K562 (cell line): ENCODE data around the gene NOD2. TPM values are rescaled to one million over a fixed set of nuclear protein-coding genes. Genes with fewer than 3 reads are reported as not detected.

Experiments
- ATAC-seq: fragments of 200-7000 bp; cut with Tn5 transposase; 3 replicates; pipeline ENCODE4 v1.9.1; 2020; ENCODE audit warnings: moderate library complexity
- BruUV-seq: library from RNA; stranded (reverse); fragments of 400-500 nt; replicated peaks from 2 replicates; lab custom pipeline; 2021; lab: Mats Ljungman, UMichigan
- CTCF ChIA-PET: fragments of 300-600 bp; formaldehyde crosslinking; extraction: SDS; loops from one replicate; lab custom pipeline; 2021; ENCODE audit warnings: low intra/inter-chr PET ratio; lab: Yijun Ruan, JAX
- POLR2A ChIA-PET: fragments of 300-600, 350-650 bp; sonication (Branson Sonifier 250); formaldehyde crosslinking; extraction: SDS; loops from one replicate; lab custom pipeline; 2021; ENCODE audit warnings: antibody characterized with exemption, inconsistent platforms; lab: Yijun Ruan, JAX
- DNase-seq, 4 experiments: peaks; one replicate each; pipeline versions ENCODE4 v3.0.0 to v3.0.0-alpha.2; 2011 to 2018; ENCODE audit warnings: low spot score in 3 of 4, mixed read lengths in 3 of 4; ENCODE audit errors: extremely low read depth in 1 of 4
- FAIRE-seq: peaks from 2 replicates; lab custom pipeline; 2011; peaks lifted over from hg19 to GRCh38; lab: Jason Lieb, UNC
- H2AFZ ChIP-seq: 2 replicates; pipeline ENCODE4 v1.6.0; 2011; ENCODE audit warnings: low read depth, low read length, control low read depth, inconsistent platforms
- H3K27ac ChIP-seq: fragments of 200-600 bp; 3 replicates; pipeline ENCODE4 v1.8.0; 2011; ENCODE audit warnings: low read depth, mild to moderate bottlenecking, control low read depth, inconsistent platforms, low read length, moderate library complexity, mixed read lengths; ENCODE audit errors: extremely low read depth
- H3K27me3 ChIP-seq, 2 experiments: fragments of 300-600 bp in 1 of 2; 2 replicates in 1 of 2; 3 replicates in 1 of 2; pipeline versions ENCODE4 v1.6.0 to v1.8.0; 2011; ENCODE audit warnings: inconsistent platforms in 2 of 2, low read length in 2 of 2, mild to moderate bottlenecking in 1 of 2, mixed read lengths in 1 of 2, moderate library complexity in 1 of 2; ENCODE audit not compliant: control insufficient read depth in 2 of 2, insufficient read depth in 2 of 2
- H3K36me3 ChIP-seq: fragments of 300-600 bp; 3 replicates; pipeline ENCODE4 v1.8.0; 2011; ENCODE audit warnings: mild to moderate bottlenecking, low read length, inconsistent platforms; ENCODE audit not compliant: control insufficient read depth, insufficient read depth
- H3K4me1 ChIP-seq, 2 experiments: fragments of 200-600 bp in 1 of 2; replicated peaks in 1 of 2; 2 replicates in 1 of 2; 3 replicates in 1 of 2; pipeline versions ENCODE4 v1.5.1 to v1.8.0; 2011; ENCODE audit warnings: inconsistent platforms in 2 of 2, low read length in 2 of 2, mild to moderate bottlenecking in 1 of 2, mixed read lengths in 1 of 2, moderate library complexity in 1 of 2; ENCODE audit not compliant: control insufficient read depth in 2 of 2, insufficient read depth in 2 of 2
- H3K4me2 ChIP-seq: 2 replicates; pipeline ENCODE4 v1.6.1; 2011; ENCODE audit warnings: low read length, control low read depth, inconsistent platforms, mixed read lengths; ENCODE audit not compliant: insufficient read depth
- H3K4me3 ChIP-seq: fragments of 200-600 bp; sonication (generic), shearing (Covaris generic); 2 replicates; pipeline ENCODE4 v1.5.1; 2016; ENCODE audit warnings: control low read depth, inconsistent platforms
- H3K79me2 ChIP-seq: fragments of 200-600 bp; 3 replicates; pipeline ENCODE4 v1.8.0; 2011; ENCODE audit warnings: low read length, inconsistent platforms; ENCODE audit not compliant: control insufficient read depth, insufficient read depth
- H3K9ac ChIP-seq, 2 experiments: 2 replicates each; pipeline versions ENCODE4 v1.6.0 to v1.6.1; 2011; ENCODE audit warnings: low read depth in 2 of 2, low read length in 2 of 2, control low read depth in 1 of 2, inconsistent platforms in 1 of 2, mild to moderate bottlenecking in 1 of 2, mixed read lengths in 1 of 2; ENCODE audit not compliant: insufficient read depth in 1 of 2
- H3K9me1 ChIP-seq: one replicate; pipeline ENCODE4 v1.6.0; 2011; ENCODE audit warnings: inconsistent platforms, mild to moderate bottlenecking, low read length, moderate library complexity; ENCODE audit not compliant: control insufficient read depth, insufficient read depth
- H3K9me3 ChIP-seq: replicated peaks from 2 replicates; pipeline ENCODE4 v1.5.1; 2011; ENCODE audit warnings: low read depth, low read length, inconsistent platforms; ENCODE audit not compliant: control insufficient read depth, insufficient read depth
- H4K20me1 ChIP-seq: replicated peaks from 2 replicates; pipeline ENCODE4 v1.6.1; 2011; ENCODE audit warnings: low read length, inconsistent platforms, mixed read lengths; ENCODE audit not compliant: control insufficient read depth, insufficient read depth
- EZH2 ChIP-seq: IDR thresholded peaks from 2 replicates; pipeline ENCODE4 v1.6.1; 2012; ENCODE audit warnings: low read depth, mild to moderate bottlenecking, inconsistent platforms, low read length, borderline replicate concordance
- HIVEP1 ChIP-seq: fragments of 250-450 bp; sonication (Bioruptor Pico); IDR thresholded peaks from 2 replicates; pipeline ENCODE4 v1.4.0; 2020; ENCODE audit warnings: mild to moderate bottlenecking
- KDM5B ChIP-seq: fragments of 200-600 bp; sonication (generic); IDR thresholded peaks from 2 replicates; pipeline ENCODE4 v1.6.1; 2012; ENCODE audit warnings: low read depth, mild to moderate bottlenecking, moderate library complexity, low read length, control low read depth, inconsistent platforms; ENCODE audit not compliant: insufficient replicate concordance
- MAFK ChIP-seq: IDR thresholded peaks from 2 replicates; pipeline ENCODE4 v1.6.1; 2011; ENCODE audit warnings: low read length, improper control_type of control experiment
- POLR2B ChIP-seq: fragments of 450-650 bp; IDR thresholded peaks from 2 replicates; pipeline ENCODE4 v1.6.1; 2018; ENCODE audit warnings: low read depth; ENCODE audit not compliant: partially characterized antibody
- TAF1 ChIP-seq: IDR thresholded peaks from 2 replicates; pipeline ENCODE4 v1.6.1; 2011; ENCODE audit warnings: mild to moderate bottlenecking, low read length, moderate library complexity; ENCODE audit not compliant: insufficient read depth, control insufficient read depth, severe bottlenecking; ENCODE audit errors: extremely low read depth
- TRIM25 ChIP-seq: fragments of 450-650 bp; IDR thresholded peaks from 2 replicates; pipeline ENCODE4 v1.7.0; 2016; ENCODE audit warnings: borderline replicate concordance
- ZHX1 ChIP-seq: fragments of 150-350 bp; conservative IDR thresholded peaks from 2 replicates; pipeline ENCODE4 v1.6.1; 2014; ENCODE audit warnings: low read length
- ZNF609 ChIP-seq: sonication (generic); formaldehyde crosslinking; IDR thresholded peaks from 2 replicates; pipeline ENCODE4 v1.8.1; 2023; ENCODE audit warnings: missing genetic modification reagents, mild to moderate bottlenecking, borderline replicate concordance
- WGBS: fragments of 100-300 bp; shearing (Covaris generic); methylation state at CpG from one replicate; pipeline ENCODE4 v1.1.6; 2016; ENCODE audit warnings: low coverage, mixed read lengths; ENCODE audit not compliant: insufficient coverage; ENCODE audit errors: missing lambda C conversion rate; 5-methylcytosine and 5-hydroxymethylcytosine counted together
- in situ Hi-C: fragments of 300-500 bp; cut with MboI; formaldehyde crosslinking; loops from 4 replicates; pipeline ENCODE4 v1.15.0; 2018; ENCODE audit warnings: inconsistent platforms, mixed read lengths
- intact Hi-C: fragments of 100-400 bp; cut with micrococcal nuclease; formaldehyde crosslinking; loops from 2 replicates; pipeline ENCODE4 v1.14.2; 2022
- polyA plus RNA-seq, 8 experiments: library from polyadenylated mRNA; depleted of rRNA in 4 of 8; stranded (reverse) in 5 of 8; unstranded in 3 of 8; fragments of >200 nt; fragmentation: Nextera tagmentation in 2 of 8; fragmentation: Illumina TruSeq in 1 of 8; extraction: Ambion mirVana in 2 of 8; extraction: Trizol in 1 of 8; gene quantifications; 2 replicates each; pipeline versions ENCODE4 v1.2.1 to v1.2.3, GENCODE V29; 2011 to 2014; ENCODE audit warnings: inconsistent platforms in 1 of 8, missing spikeins in 1 of 8
- total RNA-seq, 7 experiments: library from RNA; depleted of rRNA in 6 of 7; stranded (reverse); fragments of >200 nt in 6 of 7; fragmentation: Illumina TruSeq in 2 of 7; extraction: Trizol in 2 of 7; gene quantifications; 2 replicates each; pipeline versions ENCODE4 v1.2.1 to v1.2.3, GENCODE V29; 2011 to 2021; ENCODE audit warnings: low replicate concordance in 1 of 7

Gene NOD2
- total and polyA plus RNA-seq, 9 of the 15 experiments (the other 6 are each of a cell fraction or from before 2014, with no cell fraction given): 0.04 TPM; not detected in 8

GRCh38 chr16:50695017-50696000, 1.9 kb downstream of the NOD2 start (continued):
- TF ChIP-seq ZHX1: no peak
- TF ChIP-seq EZH2: no peak
- no peak for TF ChIP-seq POLR2B

GRCh38 chr16:50696126-50696525, 2.7 kb downstream of the NOD2 start:
- BruUV-seq: no TSS peak
- Histone ChIP-seq H3K9me1 (no peaks in the 10 kb centered on the region), H4K20me1 (no peaks in the 10 kb centered on the region; the same call in 1 of the 2 replicates), H3K9me3 (no peaks in the 10 kb centered on the region), H3K4me2 (no peak overlapping the region), H3K36me3 (no peaks in the 10 kb centered on the region), H3K27me3 (peaks cover 0 to 33% of the 10 kb centered on the region in 2 experiments; a peak in 3 of 5 replicates), H2AFZ (no peak overlapping the region), H3K9ac (no peak overlapping the region), H3K79me2 (no peaks in the 10 kb centered on the region), H3K27ac (no peak overlapping the region), H3K4me1 (peaks cover 9 to 15% of the 10 kb centered on the region in 2 experiments; a peak in 4 of 5 replicates), H3K4me3 (no peak overlapping the region)
- in situ Hi-C loops: no loop called here
- intact Hi-C loops: no loop called here
- no peak for FAIRE-seq
- DNase-seq: no peak
- ChIA-PET POLR2A (no interaction called here), CTCF (no interaction called here)
- WGBS: 5% methylated on average over 3 of the region's 5 CpGs
- ATAC-seq: no peak
- TF ChIP-seq TRIM25 (no peak), MAFK (no peak), TAF1 (no peak), KDM5B (no peak), HIVEP1 (CRISPR knock-in tag) (no peak), ZNF609 (no peak)
